T-helper 2 cell treated with Interferon-gamma antibody and Interleukin-4, amounts not matched to agents 5 μg/mL and 100 μg/mL, for 36 hours (primary cell): Measurements from ENCODE around the gene ARF3.

Experiments
- DNase-seq: peaks from one replicate; pipeline ENCODE4 v3.0.0; 2021; ENCODE audit warnings: low spot score
- H3K27ac Mint-ChIP-seq: one replicate; pipeline ENCODE4 v1.8.0; 2021; ENCODE audit warnings: mild to moderate bottlenecking, mixed read lengths
- H3K27me3 Mint-ChIP-seq: one replicate; pipeline ENCODE4 v1.8.0; 2021; ENCODE audit warnings: low read depth, mixed read lengths
- H3K36me3 Mint-ChIP-seq: one replicate; pipeline ENCODE4 v1.8.0; 2021; ENCODE audit warnings: low read depth, mixed read lengths
- H3K4me1 Mint-ChIP-seq: one replicate; pipeline ENCODE4 v1.8.0; 2021; ENCODE audit warnings: low read depth, mixed read lengths
- H3K4me3 Mint-ChIP-seq: one replicate; pipeline ENCODE4 v1.8.0; 2022; ENCODE audit warnings: mild to moderate bottlenecking, moderate library complexity, mixed read lengths
- H3K9me3 Mint-ChIP-seq: one replicate; pipeline ENCODE4 v1.8.0; 2021; ENCODE audit warnings: mixed read lengths

The ARF3 gene

DNA sequence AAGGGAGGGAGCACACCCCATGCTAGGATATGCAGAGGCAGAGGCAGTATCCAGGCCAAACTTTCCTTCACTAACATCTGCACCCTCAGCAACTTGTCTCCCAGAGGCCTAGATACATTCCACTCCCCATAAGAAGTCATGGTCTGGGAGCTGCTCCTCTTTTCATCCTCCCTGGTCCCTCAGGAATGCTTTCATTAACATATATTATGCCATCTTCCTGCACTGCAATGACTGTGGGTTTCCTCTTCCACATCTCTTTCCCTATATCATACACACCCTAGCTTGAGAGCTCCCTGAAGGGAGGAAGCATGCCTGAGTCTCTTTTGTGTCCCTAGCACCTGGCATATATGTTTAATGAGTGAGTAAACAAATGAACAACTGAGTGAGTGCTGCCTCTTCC lies 33.3 kb upstream of the ARF3 start:
- peaks cover 71% of the 10 kb centered on the region for H3K27me3 Mint-ChIP-seq
- no peaks in the 10 kb centered on the region for H3K9me3 Mint-ChIP-seq
- no peaks in the 10 kb centered on the region for H3K36me3 Mint-ChIP-seq
- H3K4me3 Mint-ChIP-seq, result no peak overlapping the region
- no peak overlapping the region for H3K27ac Mint-ChIP-seq
- DNase-seq, result no peak
- H3K4me1 Mint-ChIP-seq, result peaks cover 9% of the 10 kb centered on the region

DNA sequence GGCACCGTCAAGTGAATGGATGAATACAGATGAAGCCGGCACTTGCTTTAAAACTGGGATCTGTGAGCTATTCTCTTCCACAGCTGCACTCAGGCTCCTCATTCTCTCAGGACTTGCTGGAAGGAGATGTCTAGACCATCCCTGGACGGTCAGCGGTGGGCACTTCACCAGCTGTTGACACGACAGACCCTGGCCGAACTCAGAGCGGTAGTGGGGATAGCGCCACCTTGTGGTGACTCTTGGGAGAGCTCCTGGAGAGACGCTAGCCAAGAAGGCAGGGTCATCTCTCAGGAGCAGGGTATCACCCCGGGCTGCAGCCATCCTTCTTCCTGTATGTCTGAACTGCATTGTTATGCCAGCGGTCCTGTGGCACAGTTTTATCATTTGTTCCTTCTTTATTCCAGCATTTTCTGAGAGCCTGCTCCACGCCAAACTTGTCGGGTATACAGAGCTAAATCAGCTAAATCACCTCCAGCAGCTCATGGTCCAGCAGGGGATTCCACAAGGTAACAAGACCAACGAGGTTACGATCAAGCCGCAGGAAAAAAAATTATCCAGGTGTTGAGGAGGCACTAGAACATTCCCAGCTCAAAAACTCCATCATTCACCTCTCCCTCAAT lies 30.9 kb upstream of the ARF3 start:
- DNase-seq, result peak; percentile 68
- Mint-ChIP-seq H3K27me3 (peaks cover 70% of the 10 kb centered on the region), H3K36me3 (no peaks in the 10 kb centered on the region), H3K27ac (no peak overlapping the region), H3K9me3 (no peaks in the 10 kb centered on the region), H3K4me3 (no peak overlapping the region), H3K4me1 (peaks cover 4% of the 10 kb centered on the region)

DNA sequence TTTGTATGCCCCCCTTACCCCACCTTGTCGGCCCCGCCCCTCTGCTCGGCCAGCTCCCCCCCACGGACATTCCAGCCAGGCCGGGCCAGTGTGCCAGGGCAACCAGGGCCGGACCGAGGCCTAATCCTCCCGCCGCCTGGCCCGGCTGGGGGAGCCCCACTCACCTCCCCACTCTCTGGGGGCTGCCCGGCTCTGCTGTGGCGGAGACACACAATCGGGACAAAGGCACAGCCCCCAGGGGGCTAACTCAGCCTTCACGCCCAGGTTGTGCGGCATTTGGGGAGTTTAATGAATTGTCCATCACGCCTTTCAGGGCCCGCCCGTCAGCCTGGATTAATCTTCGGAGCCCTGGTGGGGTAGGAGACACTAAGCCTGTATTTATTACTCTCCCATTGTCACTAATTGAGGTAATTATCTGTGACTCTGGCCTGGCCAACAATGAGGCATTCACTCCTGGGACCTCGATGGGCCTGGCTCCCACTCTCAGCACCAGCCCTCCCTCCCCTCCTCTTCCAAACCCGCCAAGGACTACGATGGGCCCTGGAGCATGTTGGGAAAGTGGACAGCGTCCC lies 29.5 kb upstream of the ARF3 start:
- Mint-ChIP-seq H3K9me3 (no peaks in the 10 kb centered on the region), H3K27me3 (peaks cover 77% of the 10 kb centered on the region), H3K4me1 (peaks cover 11% of the 10 kb centered on the region), H3K36me3 (no peaks in the 10 kb centered on the region), H3K4me3 (no peak overlapping the region), H3K27ac (no peak overlapping the region)
- no peak for DNase-seq

DNA sequence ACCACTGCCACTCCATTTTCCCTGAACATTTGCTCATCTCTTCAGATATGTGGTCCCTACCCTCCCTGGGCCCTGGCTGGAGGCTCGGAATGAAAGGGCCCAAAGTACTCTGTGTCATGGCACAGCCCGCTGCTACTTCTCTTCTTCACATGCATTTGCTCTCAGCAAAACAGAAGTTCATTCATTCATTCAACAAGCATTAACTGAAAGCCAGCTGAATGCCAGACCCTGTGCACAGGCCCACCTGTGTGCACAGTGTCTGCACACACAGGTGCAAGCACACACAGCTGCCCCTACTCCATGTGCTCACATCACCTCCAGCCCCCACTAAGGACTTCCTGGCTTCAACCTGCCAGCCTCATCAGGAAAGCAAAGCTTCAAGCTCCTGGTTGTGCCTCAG lies 28.6 kb upstream of the ARF3 start:
- no peaks in the 10 kb centered on the region for H3K36me3 Mint-ChIP-seq
- peaks cover 82% of the 10 kb centered on the region for H3K27me3 Mint-ChIP-seq
- H3K27ac Mint-ChIP-seq, result no peak overlapping the region
- H3K9me3 Mint-ChIP-seq, result no peaks in the 10 kb centered on the region
- H3K4me1 Mint-ChIP-seq, result peaks cover 19% of the 10 kb centered on the region
- no peak overlapping the region for H3K4me3 Mint-ChIP-seq
- DNase-seq, result no peak

DNA sequence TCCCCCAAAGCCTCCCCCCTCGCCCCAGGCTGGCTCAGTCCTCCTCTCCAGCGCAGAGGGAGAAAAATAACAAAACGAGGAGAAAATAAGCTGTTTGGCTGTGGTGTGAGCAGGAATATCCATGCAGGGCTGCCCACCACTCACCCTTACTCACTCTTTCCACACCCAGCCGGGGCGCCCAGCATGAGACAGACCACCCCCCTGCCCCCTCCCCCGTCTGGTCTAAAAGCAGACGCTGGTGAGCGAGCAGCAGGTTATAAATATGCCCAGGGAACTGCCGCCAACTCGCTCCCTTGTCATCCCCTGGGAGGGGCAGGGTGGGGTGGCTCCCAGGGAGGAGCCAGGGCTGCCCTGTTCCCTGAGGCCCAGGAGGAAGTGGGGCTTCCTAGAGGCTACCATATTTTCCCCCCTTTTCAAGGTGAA lies 28.2 kb upstream of the ARF3 start:
- Mint-ChIP-seq H3K4me3 (no peak overlapping the region), H3K27me3 (peaks cover 82% of the 10 kb centered on the region), H3K4me1 (peaks cover 23% of the 10 kb centered on the region), H3K36me3 (no peaks in the 10 kb centered on the region), H3K9me3 (no peaks in the 10 kb centered on the region), H3K27ac (no peak overlapping the region)
- DNase-seq, result no peak

DNA sequence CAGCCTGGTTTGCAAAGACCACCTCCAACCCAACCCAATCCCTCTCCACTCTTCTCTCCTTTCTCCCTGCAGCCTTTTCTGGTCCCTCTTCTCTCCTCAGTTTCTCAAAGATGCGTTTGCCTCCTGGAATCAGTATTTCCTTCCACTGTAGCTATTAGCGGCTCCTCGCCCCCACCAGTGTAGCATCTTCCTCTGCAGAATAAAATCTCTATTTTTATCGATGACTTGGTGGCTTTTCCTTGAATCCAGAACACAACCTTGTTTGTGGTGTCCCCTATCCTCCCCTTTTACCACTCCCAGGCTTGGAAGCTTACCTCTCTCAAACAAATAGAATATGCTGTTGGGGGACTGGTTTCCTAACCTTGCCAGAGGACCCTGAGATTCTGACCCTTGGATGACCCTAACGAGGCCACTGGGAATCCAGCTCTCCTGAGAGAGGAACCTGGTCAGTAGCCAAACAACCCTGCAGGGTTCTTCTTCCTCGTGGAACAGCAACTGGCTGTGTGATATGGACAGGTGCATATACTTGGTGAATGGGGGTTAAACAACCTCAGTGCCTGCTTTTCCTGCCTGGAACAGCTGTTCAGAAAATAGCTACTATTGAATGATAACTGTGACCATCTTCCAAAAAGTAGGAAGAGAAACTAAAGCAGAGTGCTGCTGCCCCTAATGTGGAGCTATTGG lies 25.3 kb upstream of the ARF3 start:
- peak overlapping the region; percentile 33 for H3K27ac Mint-ChIP-seq

DNA sequence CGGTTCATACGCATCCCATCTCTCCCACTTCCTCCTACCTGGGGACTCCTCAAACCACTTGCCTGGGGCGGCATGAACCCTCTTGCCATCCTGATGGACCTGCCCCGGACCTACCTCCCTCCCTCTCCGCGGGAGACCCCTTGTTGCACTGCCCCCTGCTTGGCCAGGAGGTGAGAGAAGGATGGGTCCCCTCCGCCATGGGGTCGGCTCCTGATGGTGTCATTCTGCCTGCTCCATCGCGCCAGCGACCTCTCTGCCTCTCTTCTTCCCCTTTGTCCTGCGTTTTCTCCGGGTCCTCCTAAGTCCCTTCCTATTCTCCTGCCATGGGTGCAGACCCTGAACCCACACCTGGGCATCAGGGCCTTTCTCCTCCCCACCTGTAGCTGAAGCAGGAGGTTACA lies 24.5 kb upstream of the ARF3 start:
- DNase-seq, result no peak
- H3K9me3 Mint-ChIP-seq, result no peaks in the 10 kb centered on the region
- peaks cover 43% of the 10 kb centered on the region for H3K4me1 Mint-ChIP-seq
- H3K27me3 Mint-ChIP-seq, result peaks cover 87% of the 10 kb centered on the region
- peak overlapping the region; percentile 79 for H3K4me3 Mint-ChIP-seq
- H3K27ac Mint-ChIP-seq, result peak overlapping the region; percentile 73
- no peaks in the 10 kb centered on the region for H3K36me3 Mint-ChIP-seq

More for the DNA sequence above, 25.3 kb upstream of the ARF3 start:
- Mint-ChIP-seq H3K4me1 (peaks cover 38% of the 10 kb centered on the region), H3K36me3 (no peaks in the 10 kb centered on the region), H3K27me3 (peaks cover 87% of the 10 kb centered on the region), H3K4me3 (peak overlapping the region; percentile 79), H3K9me3 (no peaks in the 10 kb centered on the region)
- no peak for DNase-seq

DNA sequence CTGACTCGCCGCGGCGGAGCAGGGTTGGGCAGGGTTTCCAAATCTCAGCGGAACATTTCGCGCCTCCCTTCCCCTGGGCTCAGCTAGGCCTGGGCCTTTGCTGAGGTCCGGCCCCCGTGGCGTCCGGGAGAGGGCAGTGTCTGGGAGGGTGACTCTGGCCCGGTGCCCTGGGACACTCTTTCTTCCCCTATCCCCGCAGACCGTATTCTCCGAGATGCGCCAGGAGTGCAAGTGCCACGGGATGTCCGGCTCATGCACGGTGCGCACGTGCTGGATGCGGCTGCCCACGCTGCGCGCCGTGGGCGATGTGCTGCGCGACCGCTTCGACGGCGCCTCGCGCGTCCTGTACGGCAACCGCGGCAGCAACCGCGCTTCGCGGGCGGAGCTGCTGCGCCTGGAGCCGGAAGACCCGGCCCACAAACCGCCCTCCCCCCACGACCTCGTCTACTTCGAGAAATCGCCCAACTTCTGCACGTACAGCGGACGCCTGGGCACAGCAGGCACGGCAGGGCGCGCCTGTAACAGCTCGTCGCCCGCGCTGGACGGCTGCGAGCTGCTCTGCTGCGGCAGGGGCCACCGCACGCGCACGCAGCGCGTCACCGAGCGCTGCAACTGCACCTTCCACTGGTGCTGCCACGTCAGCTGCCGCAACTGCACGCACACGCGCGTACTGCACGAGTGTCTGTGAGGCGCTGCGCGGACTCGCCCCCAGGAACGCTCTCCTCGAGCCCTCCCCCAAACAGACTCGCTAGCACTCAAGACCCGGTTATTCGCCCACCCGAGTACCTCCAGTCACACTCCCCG lies 23.9 kb upstream of the ARF3 start:
- DNase-seq, result peak; percentile 32
- H3K36me3 Mint-ChIP-seq, result no peaks in the 10 kb centered on the region
- peak overlapping the region; percentile 73 for H3K27ac Mint-ChIP-seq
- peak overlapping the region; percentile 79 for H3K4me3 Mint-ChIP-seq
- no peaks in the 10 kb centered on the region for H3K9me3 Mint-ChIP-seq
- peaks cover 90% of the 10 kb centered on the region for H3K27me3 Mint-ChIP-seq
- H3K4me1 Mint-ChIP-seq, result peaks cover 43% of the 10 kb centered on the region

DNA sequence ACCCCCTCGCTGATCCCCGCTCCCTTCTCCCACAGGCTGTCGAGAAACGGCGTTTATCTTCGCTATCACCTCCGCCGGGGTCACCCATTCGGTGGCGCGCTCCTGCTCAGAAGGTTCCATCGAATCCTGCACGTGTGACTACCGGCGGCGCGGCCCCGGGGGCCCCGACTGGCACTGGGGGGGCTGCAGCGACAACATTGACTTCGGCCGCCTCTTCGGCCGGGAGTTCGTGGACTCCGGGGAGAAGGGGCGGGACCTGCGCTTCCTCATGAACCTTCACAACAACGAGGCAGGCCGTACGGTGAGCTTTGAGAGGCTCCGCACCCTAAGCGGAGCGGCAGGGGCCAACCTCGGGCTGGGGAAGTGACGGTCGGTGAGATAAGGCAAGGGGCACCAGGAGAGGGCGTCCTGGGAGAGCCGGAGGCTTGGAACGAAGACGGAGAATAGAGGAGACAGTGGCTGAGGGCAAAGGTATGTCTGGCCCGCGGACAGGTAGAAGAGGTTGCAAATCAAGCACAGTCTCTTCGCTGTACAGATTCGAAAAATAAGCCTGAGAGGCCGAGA lies 23.2 kb upstream of the ARF3 start:
- no peaks in the 10 kb centered on the region for H3K9me3 Mint-ChIP-seq
- H3K4me3 Mint-ChIP-seq, result peak overlapping the region; percentile 79
- peak overlapping the region; percentile 75 for H3K27ac Mint-ChIP-seq
- H3K27me3 Mint-ChIP-seq, result peaks cover 90% of the 10 kb centered on the region
- DNase-seq, result no peak
- H3K36me3 Mint-ChIP-seq, result no peaks in the 10 kb centered on the region
- peaks cover 43% of the 10 kb centered on the region for H3K4me1 Mint-ChIP-seq

DNA sequence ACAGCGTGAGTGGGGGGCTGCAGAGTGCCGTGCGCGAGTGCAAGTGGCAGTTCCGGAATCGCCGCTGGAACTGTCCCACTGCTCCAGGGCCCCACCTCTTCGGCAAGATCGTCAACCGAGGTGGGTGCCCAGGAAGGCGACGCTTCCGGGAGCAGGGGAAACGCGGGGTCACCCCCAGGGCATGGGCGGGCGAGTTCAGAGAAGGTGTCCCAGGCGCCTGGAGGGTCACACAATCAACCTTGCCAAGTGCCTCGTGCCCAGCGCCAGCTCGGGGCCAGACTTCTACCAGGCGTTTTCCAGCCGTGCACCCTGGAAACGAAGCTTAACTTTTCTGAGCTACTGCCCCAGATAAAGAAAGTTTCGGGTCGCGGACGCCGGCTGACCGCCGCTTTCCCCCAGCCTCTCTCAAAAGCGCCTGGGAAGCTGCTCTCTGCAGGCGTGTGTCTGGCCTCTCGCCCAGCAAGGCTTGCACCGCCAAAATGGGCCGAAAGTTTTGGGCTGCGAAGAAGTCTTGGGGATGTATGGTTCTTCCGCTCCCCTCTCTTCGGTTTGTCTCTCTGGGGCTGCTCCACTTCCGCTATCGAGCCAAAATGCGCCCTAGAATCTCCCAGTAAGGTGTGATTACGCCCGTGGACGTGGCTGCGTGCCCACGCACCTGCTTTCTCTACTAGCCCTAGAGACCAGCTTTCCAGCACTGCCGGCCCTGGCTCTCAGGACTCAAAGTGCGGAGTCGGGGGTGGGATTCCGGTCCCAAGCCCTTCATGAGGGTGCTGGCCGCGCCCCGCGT lies 22.5 kb upstream of the ARF3 start:
- Mint-ChIP-seq H3K4me3 (peak overlapping the region; percentile 79), H3K27ac (peak overlapping the region; percentile 20), H3K9me3 (no peaks in the 10 kb centered on the region), H3K36me3 (no peaks in the 10 kb centered on the region), H3K27me3 (peaks cover 88% of the 10 kb centered on the region), H3K4me1 (peaks cover 43% of the 10 kb centered on the region)
- DNase-seq, result no peak

DNA sequence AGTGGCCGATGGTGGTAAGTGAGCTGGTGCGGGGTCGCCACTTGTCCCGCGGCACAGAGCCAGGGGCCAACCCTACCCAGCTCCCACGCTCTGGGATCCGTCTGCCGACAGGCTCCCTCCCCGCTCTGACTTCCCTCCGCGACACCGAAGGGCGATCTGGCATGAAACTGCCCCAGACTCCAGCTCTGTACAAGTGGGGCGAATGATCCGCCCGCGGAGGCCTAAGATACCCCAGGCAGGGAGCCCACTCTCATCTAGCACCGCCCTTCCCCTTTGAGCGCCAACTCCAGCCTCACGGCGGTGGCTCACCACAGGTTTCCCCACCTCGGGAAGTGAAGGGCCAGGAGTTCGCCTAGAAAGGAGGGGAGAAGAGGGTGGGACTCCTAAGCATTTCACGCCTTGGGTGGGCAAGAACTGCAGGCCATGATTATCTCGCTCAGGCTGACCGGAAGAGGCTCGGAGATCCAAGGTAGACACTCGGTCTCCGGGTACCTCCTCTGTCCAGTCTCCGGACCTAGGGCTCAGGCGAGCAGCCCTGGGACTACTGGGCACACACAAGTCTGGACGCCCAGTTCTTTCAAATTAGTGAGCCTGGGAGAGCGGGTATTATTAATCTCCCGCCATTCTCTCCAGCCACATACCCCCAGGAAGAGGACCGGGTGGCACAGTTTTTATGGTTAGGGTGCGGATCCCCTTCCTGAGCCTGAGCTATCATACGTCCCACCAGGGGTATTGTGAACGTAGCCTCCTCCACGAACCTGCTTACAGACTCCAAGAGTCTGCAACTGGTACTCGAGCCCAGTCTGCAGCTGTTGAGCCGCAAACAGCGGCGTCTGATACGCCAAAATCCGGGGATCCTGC lies 21.7 kb upstream of the ARF3 start:
- DNase-seq, result no peak
- Mint-ChIP-seq H3K36me3 (no peaks in the 10 kb centered on the region), H3K9me3 (no peaks in the 10 kb centered on the region), H3K4me3 (peak overlapping the region; percentile 79), H3K4me1 (peaks cover 43% of the 10 kb centered on the region), H3K27ac (no peak overlapping the region), H3K27me3 (peaks cover 90% of the 10 kb centered on the region)

DNA sequence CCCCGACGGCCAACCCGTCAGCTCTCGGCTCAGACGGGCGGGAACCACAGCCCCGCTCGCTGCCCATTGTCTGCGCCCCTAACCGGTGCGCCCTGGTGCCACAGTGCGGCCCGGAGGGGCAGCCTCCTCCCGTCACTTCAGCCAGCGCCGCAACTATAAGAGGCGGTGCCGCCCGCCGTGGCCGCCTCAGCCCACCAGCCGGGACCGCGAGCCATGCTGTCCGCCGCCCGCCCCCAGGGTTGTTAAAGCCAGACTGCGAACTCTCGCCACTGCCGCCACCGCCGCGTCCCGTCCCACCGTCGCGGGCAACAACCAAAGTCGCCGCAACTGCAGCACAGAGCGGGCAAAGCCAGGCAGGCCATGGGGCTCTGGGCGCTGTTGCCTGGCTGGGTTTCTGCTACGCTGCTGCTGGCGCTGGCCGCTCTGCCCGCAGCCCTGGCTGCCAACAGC lies 21.0 kb upstream of the ARF3 start, which contains the start of gene WNT1:
Gene WNT1 (plus strand): TSS at position 32 of the 450 bp plus-strand sequence. CDS start 329 bp downstream, at position 361.
- peaks cover 89% of the 10 kb centered on the region for H3K27me3 Mint-ChIP-seq
- peak within 1 kb of the TSS; percentile 79 for H3K4me3 Mint-ChIP-seq
- H3K27ac Mint-ChIP-seq, result peak within 1 kb of the TSS; percentile 32
- peaks cover 43% of the 10 kb centered on the region for H3K4me1 Mint-ChIP-seq
- H3K36me3 Mint-ChIP-seq, result no peaks in the 10 kb centered on the region
- DNase-seq, result no peak
- H3K9me3 Mint-ChIP-seq, result no peaks in the 10 kb centered on the region
